Naive thymus-derived CD4-positive, alpha-beta T cell (primary cell): ENCODE data around the gene POLR2M. TPM values are rescaled to one million over a fixed set of nuclear protein-coding genes. Genes with fewer than 3 reads are reported as not detected.

Experiments
- ATAC-seq: fragments of 150-1000 bp; cut with Tn5 transposase; 2 replicates; pipeline ENCODE4 v1.10.0; 2021; ENCODE audit warnings: mild to moderate bottlenecking, moderate library complexity
- CTCF ChIA-PET: fragments of 350-600 bp; sonication (Branson Sonifier 250); formaldehyde crosslinking; loops from one replicate; lab custom pipeline; 2021; ENCODE audit warnings: antibody characterized with exemption; lab: Charles Lee
- POLR2A ChIA-PET: fragments of 350-600 bp; sonication (Branson Sonifier 250); formaldehyde crosslinking; loops from one replicate; lab custom pipeline; 2021; ENCODE audit warnings: antibody characterized with exemption, inconsistent platforms; lab: Charles Lee
- DNase-seq, 9 donors: peaks; one replicate each; pipeline versions ENCODE4 v3.0.0 to v3.0.0-alpha.2; 2020 to 2022; ENCODE audit warnings: mixed read lengths in 1 of 9
- H3K27ac ChIP-seq: one replicate; pipeline ENCODE4 v1.7.0; 2013; ENCODE audit warnings: mild to moderate bottlenecking, low read depth, low read length, moderate library complexity
- H3K27me3 ChIP-seq, 2 donors: one replicate each; pipeline ENCODE4 v1.7.0; 2013; ENCODE audit warnings: low read length in 2 of 2, mild to moderate bottlenecking in 2 of 2, moderate library complexity in 2 of 2; ENCODE audit not compliant: control insufficient read depth in 2 of 2, insufficient read depth in 2 of 2
- H3K36me3 ChIP-seq, 3 experiments: 1 replicate in 2 of 3; 2 replicates in 1 of 3; pipeline ENCODE4 v1.7.0; 2013; ENCODE audit warnings: low read length in 3 of 3, mild to moderate bottlenecking in 3 of 3, moderate library complexity in 1 of 3; ENCODE audit not compliant: insufficient read depth in 3 of 3, control insufficient read depth in 2 of 3
- H3K4me1 ChIP-seq, 2 donors: one replicate each; pipeline ENCODE4 v1.7.0; 2013; ENCODE audit warnings: low read length in 2 of 2, mild to moderate bottlenecking in 2 of 2, moderate library complexity in 1 of 2; ENCODE audit not compliant: control insufficient read depth in 2 of 2, insufficient read depth in 2 of 2
- H3K4me3 ChIP-seq: 2 replicates; pipeline ENCODE4 v1.7.0; 2013; ENCODE audit warnings: mild to moderate bottlenecking, low read length
- H3K9me3 ChIP-seq, 3 experiments: 1 replicate in 2 of 3; 2 replicates in 1 of 3; pipeline ENCODE4 v1.7.0; 2013; ENCODE audit warnings: low read length in 3 of 3; ENCODE audit not compliant: control insufficient read depth in 2 of 3
- H3K27ac Mint-ChIP-seq, 9 donors: one replicate each; pipeline ENCODE4 v1.8.0; 2020 to 2022; ENCODE audit warnings: mixed read lengths in 9 of 9, mild to moderate bottlenecking in 8 of 9, moderate library complexity in 5 of 9, inconsistent platforms in 2 of 9
- H3K27me3 Mint-ChIP-seq, 5 donors: one replicate each; pipeline ENCODE4 v1.8.0; 2021 to 2022; ENCODE audit warnings: mixed read lengths in 5 of 5, mild to moderate bottlenecking in 1 of 5
- H3K36me3 Mint-ChIP-seq, 5 donors: one replicate each; pipeline ENCODE4 v1.8.0; 2020 to 2022; ENCODE audit warnings: mixed read lengths in 5 of 5, mild to moderate bottlenecking in 3 of 5, inconsistent platforms in 1 of 5
- H3K4me1 Mint-ChIP-seq, 7 donors: one replicate each; pipeline ENCODE4 v1.8.0; 2020 to 2022; ENCODE audit warnings: mixed read lengths in 7 of 7, mild to moderate bottlenecking in 3 of 7, inconsistent platforms in 1 of 7
- H3K4me3 Mint-ChIP-seq, 10 donors: one replicate each; pipeline ENCODE4 v1.8.0; 2020 to 2022; ENCODE audit warnings: mild to moderate bottlenecking in 10 of 10, mixed read lengths in 10 of 10, moderate library complexity in 6 of 10, inconsistent platforms in 2 of 10
- H3K9me3 Mint-ChIP-seq, 11 donors: one replicate each; pipeline ENCODE4 v1.8.0; 2020 to 2022; ENCODE audit warnings: mixed read lengths in 11 of 11, mild to moderate bottlenecking in 4 of 11, inconsistent platforms in 1 of 11, moderate library complexity in 1 of 11
- intact Hi-C, 2 donors: fragments of 100-400 bp; cut with micrococcal nuclease; formaldehyde crosslinking; loops; one replicate each; pipeline ENCODE4 v1.15.1; 2023
- polyA plus RNA-seq, 2 donors: library from polyadenylated mRNA; unstranded; fragments of 300-500 nt; fragmentation: Illumina TruSeq; gene quantifications; one replicate each; pipeline ENCODE4 v1.2.3, GENCODE V29; 2021
- total RNA-seq, 6 experiments: library from RNA in 5 of 6; stranded (reverse) in 5 of 6; gene quantifications; 1 replicate in 5 of 6; 2 replicates in 1 of 6; pipeline ENCODE4 v1.2.3 and lab custom pipeline; 2021 to 2026

Gene POLR2M
- total and polyA plus RNA-seq, 7 experiments from 2014 or later, result 60.4 to 105 (median 74.9) TPM

DNA sequence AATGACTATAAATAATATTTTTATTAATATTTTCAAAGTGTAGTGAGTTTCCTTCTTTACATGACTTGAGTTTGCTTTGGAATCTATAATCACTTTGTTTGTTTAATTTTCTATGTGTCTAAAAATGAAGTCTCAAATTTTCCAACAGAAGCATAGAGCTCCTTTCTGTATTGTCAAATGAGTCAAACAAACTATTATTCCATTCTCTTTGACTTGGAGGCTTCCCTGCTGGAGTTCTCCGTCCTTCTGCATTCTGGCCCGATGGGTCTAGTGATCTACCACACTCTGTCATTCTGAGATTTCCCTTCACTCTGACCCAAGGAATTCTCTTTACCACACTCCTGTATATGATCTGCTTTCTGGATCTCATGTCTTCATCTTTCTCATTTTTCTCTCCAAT is 30.1 kb downstream of the POLR2M start:
- Mint-ChIP-seq H3K4me3 (no peak overlapping the region), H3K27me3 (no peaks in the 10 kb centered on the region), H3K4me1 (peaks cover 5 to 25% (median 17%) of the 10 kb centered on the region in 7 donors), H3K27ac (no peak overlapping the region), H3K36me3 (peaks cover 0 to 10% (median 7%) of the 10 kb centered on the region in 5 donors), H3K9me3 (peaks cover 0 to 2% (median 0%) of the 10 kb centered on the region in 11 donors)
- Histone ChIP-seq H3K36me3 (no peaks in the 10 kb centered on the region), H3K27ac (no peak overlapping the region), H3K4me1 (no peaks in the 10 kb centered on the region), H3K27me3 (no peaks in the 10 kb centered on the region), H3K4me3 (no peak overlapping the region), H3K9me3 (no peaks in the 10 kb centered on the region)
- POLR2A ChIA-PET, result no interaction called here
- intact Hi-C loops, result no loop called here
- ATAC-seq, result no peak
- CTCF ChIA-PET, result interaction anchor here (1.3 kb wide), 1 partner anchor 129 kb away, joined by 3 read pairs; no protein-coding TSS in a partner anchor
- no peak for DNase-seq

DNA sequence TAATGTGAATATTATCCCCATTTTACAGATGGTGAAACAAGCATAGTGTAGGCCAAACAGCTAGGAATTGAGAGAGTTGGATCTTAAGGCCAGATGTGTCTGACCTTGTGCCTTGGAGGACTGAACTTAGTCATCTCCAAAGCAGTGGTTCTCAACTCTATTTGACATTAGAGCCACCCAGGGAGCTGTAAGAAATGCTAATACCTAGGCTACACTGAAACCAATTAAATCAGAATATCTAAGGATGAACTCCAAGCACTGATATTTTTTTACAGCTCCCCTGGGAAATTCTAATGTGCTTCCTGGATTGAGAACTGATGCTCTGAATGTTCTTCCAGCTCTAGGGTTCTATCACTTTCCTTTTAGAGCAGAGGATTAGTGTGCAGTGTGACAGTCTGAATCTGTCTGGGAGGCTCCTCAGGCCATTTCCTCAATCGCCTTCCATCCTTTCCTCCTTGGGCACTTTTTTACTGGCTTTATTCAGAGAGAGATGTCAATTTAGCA is 32.3 kb downstream of the POLR2M start:
- Mint-ChIP-seq H3K4me1 (peaks cover 0 to 20% (median 13%) of the 10 kb centered on the region in 7 donors), H3K36me3 (peaks cover 0 to 10% (median 7%) of the 10 kb centered on the region in 5 donors), H3K9me3 (peaks cover 0 to 1% (median 0%) of the 10 kb centered on the region in 11 donors), H3K27ac (no peak overlapping the region), H3K4me3 (no peak overlapping the region), H3K27me3 (peaks cover 0 to 2% (median 0%) of the 10 kb centered on the region in 5 donors)
- ATAC-seq (no peak), DNase-seq (no peak)
- no peaks in the 10 kb centered on the region for H3K27me3 ChIP-seq
- no peak overlapping the region for H3K4me3 ChIP-seq
- intact Hi-C loops, result no loop called here
- ChIA-PET POLR2A (no interaction called here), CTCF (no interaction called here)
- no peaks in the 10 kb centered on the region for H3K9me3 ChIP-seq
- H3K27ac ChIP-seq, result no peak overlapping the region
- no peaks in the 10 kb centered on the region for H3K4me1 ChIP-seq
- no peaks in the 10 kb centered on the region for H3K36me3 ChIP-seq

DNA sequence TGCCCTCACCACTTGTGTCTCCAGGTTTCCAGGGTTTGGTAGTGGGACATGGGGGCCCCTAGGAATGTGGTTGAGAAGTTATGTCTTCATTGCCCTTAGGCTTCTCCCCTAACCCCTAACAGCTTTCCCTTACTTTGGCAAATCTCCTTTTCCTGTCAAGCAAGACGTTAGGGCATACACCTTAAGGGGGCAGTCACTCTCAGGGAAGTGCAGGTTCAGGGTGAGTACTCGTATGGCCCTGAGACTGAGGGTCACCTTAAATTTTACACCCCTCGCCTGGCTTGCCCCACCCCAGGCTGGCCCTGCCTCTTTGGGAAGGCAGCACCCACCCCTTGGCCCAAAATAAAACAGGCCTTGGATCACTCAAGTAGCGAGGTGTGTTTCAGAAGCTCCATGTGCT is 33.5 kb downstream of the POLR2M start:
- Mint-ChIP-seq H3K9me3 (peaks cover 0 to 1% (median 0%) of the 10 kb centered on the region in 11 donors), H3K4me3 (no peak overlapping the region), H3K36me3 (peaks cover 0 to 10% (median 7%) of the 10 kb centered on the region in 5 donors), H3K27me3 (peaks cover 0 to 2% (median 0%) of the 10 kb centered on the region in 5 donors), H3K27ac (no peak overlapping the region), H3K4me1 (peaks cover 0 to 15% (median 13%) of the 10 kb centered on the region in 7 donors)
- no peak overlapping the region for H3K4me3 ChIP-seq
- no peak overlapping the region for H3K27ac ChIP-seq
- no peaks in the 10 kb centered on the region for H3K27me3 ChIP-seq
- DNase-seq, result no peak
- CTCF ChIA-PET, result no interaction called here
- H3K9me3 ChIP-seq, result no peaks in the 10 kb centered on the region
- no peaks in the 10 kb centered on the region for H3K4me1 ChIP-seq
- no peak for ATAC-seq
- intact Hi-C loops, result no loop called here
- no peaks in the 10 kb centered on the region for H3K36me3 ChIP-seq
- POLR2A ChIA-PET, result no interaction called here

DNA sequence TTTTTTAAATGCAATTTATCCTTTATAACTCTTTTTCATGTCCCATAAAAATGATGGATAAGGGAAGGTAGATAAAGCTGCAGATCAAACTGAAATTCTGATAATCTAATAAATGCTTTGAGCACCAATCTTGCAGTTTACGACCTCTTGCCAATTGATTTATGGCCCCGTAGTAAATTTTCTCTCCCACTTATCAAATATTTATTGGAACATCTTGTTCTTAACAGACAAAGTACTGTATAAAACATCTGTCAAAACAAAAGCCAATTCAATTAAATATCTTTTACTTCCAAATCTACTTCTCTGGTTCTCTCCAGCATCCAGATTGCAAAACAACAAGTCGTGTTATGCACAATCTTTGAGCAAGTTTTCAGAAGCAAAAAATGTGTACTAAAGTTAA is 34.6 kb downstream of the POLR2M start:
- peaks cover 0 to 4% (median 0%) of the 10 kb centered on the region in 11 donors for H3K9me3 Mint-ChIP-seq
- peaks cover 0 to 16% (median 12%) of the 10 kb centered on the region in 5 donors for H3K36me3 Mint-ChIP-seq
- CTCF ChIA-PET, result no interaction called here
- no peak overlapping the region for H3K27ac Mint-ChIP-seq
- Histone ChIP-seq H3K4me3 (no peak overlapping the region), H3K27ac (no peak overlapping the region), H3K4me1 (no peaks in the 10 kb centered on the region), H3K36me3 (no peaks in the 10 kb centered on the region), H3K27me3 (no peaks in the 10 kb centered on the region), H3K9me3 (no peaks in the 10 kb centered on the region)
- intact Hi-C loops, result no loop called here
- peaks cover 0 to 15% (median 13%) of the 10 kb centered on the region in 7 donors for H3K4me1 Mint-ChIP-seq
- DNase-seq (no peak), ATAC-seq (no peak)
- H3K27me3 Mint-ChIP-seq, result peaks cover 0 to 2% (median 0%) of the 10 kb centered on the region in 5 donors
- no peak overlapping the region for H3K4me3 Mint-ChIP-seq
- POLR2A ChIA-PET, result no interaction called here

DNA sequence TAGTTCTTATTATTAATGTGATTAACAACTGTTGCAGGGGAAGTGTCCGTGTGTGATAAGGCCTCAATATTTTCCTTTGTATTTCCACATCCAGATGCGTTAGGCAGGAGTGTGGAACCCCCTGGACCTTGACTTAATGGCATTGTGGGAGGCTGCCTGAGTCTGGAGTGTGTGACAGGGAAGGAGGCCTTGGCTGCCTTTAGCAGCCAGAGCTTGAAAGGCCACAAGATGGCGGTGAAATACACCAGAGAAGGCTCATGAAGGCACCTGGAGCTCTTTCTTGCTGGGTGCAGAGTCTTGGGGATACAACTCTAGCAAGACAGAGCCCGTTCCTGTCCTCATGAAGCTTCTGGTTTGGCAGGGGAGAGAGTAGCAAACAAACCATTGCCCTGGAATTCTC is 36.9 kb downstream of the POLR2M start:
- no peak for ATAC-seq
- H3K4me1 Mint-ChIP-seq, result peaks cover 0 to 7% (median 0%) of the 10 kb centered on the region in 7 donors
- H3K27me3 Mint-ChIP-seq, result peaks cover 0 to 2% (median 0%) of the 10 kb centered on the region in 5 donors
- H3K9me3 Mint-ChIP-seq, result peaks cover 0 to 6% (median 0%) of the 10 kb centered on the region in 11 donors
- H3K4me3 Mint-ChIP-seq, result no peak overlapping the region
- Histone ChIP-seq H3K27ac (no peak overlapping the region), H3K9me3 (no peaks in the 10 kb centered on the region), H3K4me3 (no peak overlapping the region), H3K36me3 (no peaks in the 10 kb centered on the region), H3K4me1 (no peaks in the 10 kb centered on the region), H3K27me3 (no peaks in the 10 kb centered on the region)
- peaks cover 0 to 11% (median 5%) of the 10 kb centered on the region in 5 donors for H3K36me3 Mint-ChIP-seq
- intact Hi-C loops, result no loop called here
- no peak overlapping the region for H3K27ac Mint-ChIP-seq
- no peak for DNase-seq
- CTCF ChIA-PET, result interaction anchor here (0.6 to 1.3 kb wide), 3 partner anchors 11 to 183 kb away, joined by 3 to 4 read pairs (median 3); no protein-coding TSS in a partner anchor
- POLR2A ChIA-PET, result no interaction called here

DNA sequence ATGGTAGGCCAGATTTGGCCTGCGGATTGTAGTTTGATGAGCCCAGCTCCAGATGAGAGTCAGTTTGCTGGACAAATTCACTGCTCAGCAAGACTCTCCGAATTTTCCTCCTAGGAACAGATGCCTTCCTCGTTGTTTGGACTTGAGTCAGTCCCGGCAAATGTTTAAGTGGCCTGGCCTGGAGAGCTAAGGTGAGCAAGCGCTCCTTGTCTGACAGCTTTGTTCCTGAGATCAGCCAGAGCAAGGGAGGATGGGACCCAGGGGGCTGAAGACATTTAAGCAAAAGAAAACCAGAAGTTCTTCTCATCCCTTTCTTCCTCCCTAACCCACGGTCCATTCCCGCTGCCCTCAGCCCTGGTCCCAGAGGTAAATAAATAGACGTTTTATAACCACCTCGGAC is 40.3 kb downstream of the POLR2M start:
- ChIA-PET POLR2A (no interaction called here), CTCF (no interaction called here)
- Mint-ChIP-seq H3K4me3 (peak overlapping the region; percentile 8 to 80 (median 54)), H3K27ac (peak overlapping the region in 8 of 9 donors; percentile 32 to 77 (median 60)), H3K27me3 (peaks cover 0 to 11% (median 0%) of the 10 kb centered on the region in 5 donors), H3K36me3 (peaks cover 0 to 11% (median 5%) of the 10 kb centered on the region in 5 donors), H3K4me1 (peaks cover 0 to 7% (median 0%) of the 10 kb centered on the region in 7 donors), H3K9me3 (peaks cover 0 to 6% (median 0%) of the 10 kb centered on the region in 11 donors)
- Histone ChIP-seq H3K36me3 (no peaks in the 10 kb centered on the region), H3K4me1 (no peaks in the 10 kb centered on the region), H3K27ac (no peak overlapping the region), H3K4me3 (peak overlapping the region; percentile 10), H3K9me3 (no peaks in the 10 kb centered on the region), H3K27me3 (no peaks in the 10 kb centered on the region)
- DNase-seq (no peak), ATAC-seq (no peak)
- intact Hi-C loops, result loop anchor here in 1 of 2 donors (5.0 kb wide), 1 partner anchor 326 kb away; no protein-coding TSS in a partner anchor
